Neuronal stem cell (in vitro differentiated cells): Measurements from ENCODE around the gene MYLK4.
"Not testable (repeated sequence)": the region's sequence is repeated elsewhere in the genome, so short reads cannot be mapped to it uniquely, and the experiment has no call there.

Experiments
- DNase-seq: peaks from one replicate; pipeline ENCODE4 v3.0.0-alpha.2; 2013; ENCODE audit warnings: low spot score
- H2AFZ ChIP-seq: one replicate; pipeline ENCODE4 v1.6.1; 2013; ENCODE audit warnings: mild to moderate bottlenecking, low read length, inconsistent platforms
- H2AK5ac ChIP-seq: 2 replicates; pipeline ENCODE4 v1.6.1; 2013; ENCODE audit warnings: low read depth, mild to moderate bottlenecking, inconsistent platforms, low read length, moderate library complexity, mixed read lengths
- H2BK120ac ChIP-seq: 2 replicates; pipeline ENCODE4 v1.6.1; 2013; ENCODE audit warnings: low read depth, mild to moderate bottlenecking, inconsistent platforms, low read length, moderate library complexity, mixed read lengths
- H2BK12ac ChIP-seq: one replicate; pipeline ENCODE4 v1.6.1; 2013; ENCODE audit warnings: low read length, inconsistent platforms
- H2BK15ac ChIP-seq: 2 replicates; pipeline ENCODE4 v1.6.1; 2013; ENCODE audit warnings: mild to moderate bottlenecking, low read length, inconsistent platforms, mixed read lengths
- H2BK5ac ChIP-seq: one replicate; pipeline ENCODE4 v1.6.1; 2013; ENCODE audit warnings: inconsistent platforms, mild to moderate bottlenecking, low read length, moderate library complexity
- H3K14ac ChIP-seq: one replicate; pipeline ENCODE4 v1.6.1; 2013; ENCODE audit warnings: low read length, inconsistent platforms
- H3K18ac ChIP-seq: 2 replicates; pipeline ENCODE4 v1.6.1; 2013; ENCODE audit warnings: low read length, inconsistent platforms
- H3K23ac ChIP-seq: 2 replicates; pipeline ENCODE4 v1.6.1; 2013; ENCODE audit warnings: low read depth, mild to moderate bottlenecking, mixed read lengths, low read length, inconsistent platforms; ENCODE audit not compliant: poor library complexity
- H3K27ac ChIP-seq: replicated peaks from 3 replicates; pipeline ENCODE4 v1.5.1; 2013; ENCODE audit warnings: low read length, inconsistent platforms
- H3K27me3 ChIP-seq, 3 experiments: 2 replicates each; pipeline ENCODE4 v1.6.1; 2013; ENCODE audit warnings: low read length in 3 of 3, mild to moderate bottlenecking in 2 of 3, inconsistent platforms in 1 of 3, low read depth in 1 of 3, mixed read lengths in 1 of 3, moderate library complexity in 1 of 3; ENCODE audit not compliant: control insufficient read depth in 3 of 3, insufficient read depth in 3 of 3
- H3K36me3 ChIP-seq, 2 donors: replicated peaks in 1 of 2; 2 replicates each; pipeline ENCODE4 v1.6.1; 2013; ENCODE audit warnings: low read length in 2 of 2; ENCODE audit not compliant: control insufficient read depth in 2 of 2, insufficient read depth in 2 of 2
- H3K4ac ChIP-seq: 2 replicates; pipeline ENCODE4 v1.6.1; 2013; ENCODE audit warnings: inconsistent platforms, mild to moderate bottlenecking, low read length, moderate library complexity
- H3K4me1 ChIP-seq, 2 donors: 1 replicate in 1 of 2; 2 replicates in 1 of 2; pipeline ENCODE4 v1.6.1; 2013; ENCODE audit warnings: low read length in 2 of 2, low read depth in 1 of 2; ENCODE audit not compliant: control insufficient read depth in 2 of 2, insufficient read depth in 1 of 2
- H3K4me2 ChIP-seq: one replicate; pipeline ENCODE4 v1.6.1; 2013; ENCODE audit warnings: mild to moderate bottlenecking, low read length, inconsistent platforms; ENCODE audit not compliant: insufficient read depth, poor library complexity, severe bottlenecking
- H3K4me3 ChIP-seq, 2 donors: 2 replicates each; pipeline ENCODE4 v1.5.1; 2013; ENCODE audit warnings: low read length in 2 of 2, mild to moderate bottlenecking in 2 of 2, inconsistent platforms in 1 of 2, moderate library complexity in 1 of 2
- H3K79me1 ChIP-seq: one replicate; pipeline ENCODE4 v1.6.1; 2013; ENCODE audit warnings: low read depth, mild to moderate bottlenecking, inconsistent platforms, low read length, moderate library complexity
- H3K9ac ChIP-seq: one replicate; pipeline ENCODE4 v1.6.1; 2013; ENCODE audit warnings: mild to moderate bottlenecking, low read depth, low read length, inconsistent platforms; ENCODE audit not compliant: poor library complexity
- H3K9me3 ChIP-seq, 2 donors: replicated peaks in 1 of 2; 2 replicates each; pipeline versions ENCODE3 to v1.6.1; 2013; ENCODE audit warnings: low read length in 2 of 2, mild to moderate bottlenecking in 2 of 2, inconsistent platforms in 1 of 2, low read depth in 1 of 2, mixed read lengths in 1 of 2, moderate library complexity in 1 of 2; ENCODE audit not compliant: control insufficient read depth in 2 of 2, insufficient read depth in 1 of 2
- H4K8ac ChIP-seq: one replicate; pipeline ENCODE4 v1.6.1; 2013; ENCODE audit warnings: low read depth, mild to moderate bottlenecking, inconsistent platforms, low read length, moderate library complexity
- H4K91ac ChIP-seq: one replicate; pipeline ENCODE4 v1.6.1; 2013; ENCODE audit warnings: low read length, low read depth, mild to moderate bottlenecking, inconsistent platforms; ENCODE audit not compliant: poor library complexity
- WGBS, 2 donors: extraction: QIAGEN DNeasy Blood & Tissue Kit; methylation state at CpG; one replicate each; pipeline ENCODE4 v1.1.7; 2013; ENCODE audit warnings: missing lambda C conversion rate in 2 of 2, mixed read lengths in 1 of 2; ENCODE audit not compliant: insufficient read length in 2 of 2, insufficient replicate concordance in 1 of 2; ENCODE audit errors: extremely low coverage in 2 of 2; 5-methylcytosine and 5-hydroxymethylcytosine counted together

Gene MYLK4

GRCh38 chr6:2763345-2763841, 12.7 kb upstream of the MYLK4 start:
- peak overlapping the region; percentile 95 for H2AK5ac ChIP-seq
- H3K27me3 ChIP-seq, result no peaks in the 10 kb centered on the region
- peak overlapping the region; percentile 56 for H3K14ac ChIP-seq
- H3K4me3 ChIP-seq, result no peak overlapping the region
- H3K4me2 ChIP-seq, result no peak overlapping the region
- no peak overlapping the region for H4K91ac ChIP-seq
- H3K27ac ChIP-seq, result no peak overlapping the region
- H2BK15ac ChIP-seq, result peak overlapping the region; percentile 91
- no peak overlapping the region for H4K8ac ChIP-seq
- H3K36me3 ChIP-seq, result peaks cover 0 to 9% of the 10 kb centered on the region in 2 donors
- peak overlapping the region; percentile 43 for H3K23ac ChIP-seq
- no peak overlapping the region for H3K4ac ChIP-seq
- no peak overlapping the region for H2BK5ac ChIP-seq
- peaks cover 13% of the 10 kb centered on the region for H3K79me1 ChIP-seq
- DNase-seq, result no peak
- H3K4me1 ChIP-seq, result peaks cover 8 to 15% of the 10 kb centered on the region in 2 donors
- peak overlapping the region; percentile 58 for H2BK12ac ChIP-seq
- no CpG with 5 or more reads among the region's 36 CpGs for WGBS, 2 donors
- no peak overlapping the region for H2BK120ac ChIP-seq
- H3K9ac ChIP-seq, result no peak overlapping the region
- no peak overlapping the region for H2AFZ ChIP-seq
- H3K9me3 ChIP-seq, result peaks cover 0 to 3% of the 10 kb centered on the region in 2 donors
- H3K18ac ChIP-seq, result no peak overlapping the region

DNA sequence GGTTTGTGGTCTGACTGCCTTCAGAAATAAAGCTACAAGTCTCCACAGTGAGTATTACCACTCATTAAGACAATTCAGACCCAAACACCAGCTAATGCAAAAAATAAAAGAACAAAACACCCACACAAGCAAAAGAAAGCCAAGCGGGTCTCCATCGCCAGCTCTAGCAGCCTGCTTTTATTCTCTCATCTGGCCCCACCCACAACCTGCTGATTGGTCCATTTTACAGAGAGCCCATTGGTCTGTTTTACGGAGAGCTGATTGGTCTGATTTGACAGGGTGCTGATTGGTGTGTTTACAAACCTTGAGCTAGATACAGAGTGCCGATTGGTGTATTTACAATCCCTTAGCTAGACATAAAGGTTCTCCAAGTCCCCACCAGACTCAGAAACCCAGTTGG, 12.1 kb upstream of the MYLK4 start:
- H3K27me3 ChIP-seq, DNase-seq, H4K8ac ChIP-seq, H3K27ac ChIP-seq, H3K4me2 ChIP-seq, H2BK5ac ChIP-seq, H3K4ac ChIP-seq, H3K9ac ChIP-seq, H3K4me3 ChIP-seq, H2BK12ac ChIP-seq, H2BK120ac ChIP-seq, H3K36me3 ChIP-seq, H3K18ac ChIP-seq, H4K91ac ChIP-seq, H3K14ac ChIP-seq, H2AK5ac ChIP-seq, H2BK15ac ChIP-seq, H3K9me3 ChIP-seq, H3K23ac ChIP-seq: not testable (repeated sequence)
- peak overlapping the region; percentile 38 for H2AFZ ChIP-seq
- H3K4me1 ChIP-seq, result peaks cover 6 to 12% of the 10 kb centered on the region in 2 donors
- peaks cover 13% of the 10 kb centered on the region for H3K79me1 ChIP-seq
- no CpG with 5 or more reads among the region's 4 CpGs for WGBS, 2 donors

GRCh38 chr6:2760882-2761842, 10.4 kb upstream of the MYLK4 start:
- Histone ChIP-seq H4K91ac (no peak overlapping the region), H2BK12ac (no peak overlapping the region), H3K4me3 (no peak overlapping the region), H3K4me1 (peaks cover 0 to 4% of the 10 kb centered on the region in 2 donors), H3K9ac (no peak overlapping the region), H2BK15ac (no peak overlapping the region), H3K18ac (no peak overlapping the region), H3K27ac (no peak overlapping the region), H3K4ac (no peak overlapping the region), H3K27me3 (no peaks in the 10 kb centered on the region), H2BK120ac (no peak overlapping the region), H2AFZ (no peak overlapping the region), H2AK5ac (no peak overlapping the region), H3K9me3 (peaks cover 0 to 3% of the 10 kb centered on the region in 2 donors), H3K23ac (no peak overlapping the region), H3K4me2 (no peak overlapping the region), H3K36me3 (no peaks in the 10 kb centered on the region), H2BK5ac (no peak overlapping the region), H3K14ac (no peak overlapping the region), H4K8ac (no peak overlapping the region), H3K79me1 (peaks cover 10% of the 10 kb centered on the region)
- WGBS, 2 donors, result no CpG with 5 or more reads among the region's 8 CpGs
- DNase-seq, result no peak

- H3K4me1 ChIP-seq, result no peaks in the 10 kb centered on the region
- no peak for DNase-seq
- H3K23ac ChIP-seq, result no peak overlapping the region
- no peak overlapping the region for H2AFZ ChIP-seq
- H3K36me3 ChIP-seq, result no peaks in the 10 kb centered on the region
- no CpG with 5 or more reads among the region's 3 CpGs for WGBS, 2 donors
- no peak overlapping the region for H3K27ac ChIP-seq
- H3K4ac ChIP-seq, result no peak overlapping the region
- no peaks in the 10 kb centered on the region for H3K27me3 ChIP-seq
- H3K4me2 ChIP-seq, result no peak overlapping the region
- H3K79me1 ChIP-seq, result peaks cover 2% of the 10 kb centered on the region
- H2BK12ac ChIP-seq, result no peak overlapping the region
- H2BK120ac ChIP-seq, result no peak overlapping the region
- no peak overlapping the region for H2BK15ac ChIP-seq
- H3K9me3 ChIP-seq, result peaks cover 0 to 3% of the 10 kb centered on the region in 2 donors
- H2AK5ac ChIP-seq, result no peak overlapping the region
- no peak overlapping the region for H3K14ac ChIP-seq
- no peak overlapping the region for H4K91ac ChIP-seq
- H4K8ac ChIP-seq, result no peak overlapping the region
- no peak overlapping the region for H2BK5ac ChIP-seq
- H3K9ac ChIP-seq, result no peak overlapping the region
- no peak overlapping the region for H3K18ac ChIP-seq
- no peak overlapping the region for H3K4me3 ChIP-seq
Observed at GRCh38 chr6:2758980-2759379, 8.3 kb upstream of the MYLK4 start.
